Measurements from ENCODE around the gene C2CD2L.

Gene C2CD2L

DNA sequence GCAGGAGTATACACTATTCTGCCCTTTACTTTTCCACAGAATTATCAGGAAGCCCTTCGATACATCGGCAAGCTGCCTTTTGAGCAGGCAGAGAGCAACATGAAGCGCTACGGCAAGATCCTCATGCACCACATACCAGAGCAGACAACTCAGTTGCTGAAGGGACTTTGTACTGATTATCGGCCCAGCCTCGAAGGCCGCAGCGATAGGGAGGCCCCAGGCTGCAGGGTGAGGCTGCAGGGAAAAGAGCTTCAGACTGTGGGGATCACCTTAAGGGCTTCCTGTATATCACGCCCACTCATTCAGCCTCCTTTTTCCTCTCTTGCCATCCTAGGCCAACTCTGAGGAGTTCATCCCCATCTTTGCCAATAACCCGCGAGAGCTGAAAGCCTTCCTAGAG is 29.3 kb upstream of the C2CD2L start:
- TF ChIP-seq, protein P1, sequence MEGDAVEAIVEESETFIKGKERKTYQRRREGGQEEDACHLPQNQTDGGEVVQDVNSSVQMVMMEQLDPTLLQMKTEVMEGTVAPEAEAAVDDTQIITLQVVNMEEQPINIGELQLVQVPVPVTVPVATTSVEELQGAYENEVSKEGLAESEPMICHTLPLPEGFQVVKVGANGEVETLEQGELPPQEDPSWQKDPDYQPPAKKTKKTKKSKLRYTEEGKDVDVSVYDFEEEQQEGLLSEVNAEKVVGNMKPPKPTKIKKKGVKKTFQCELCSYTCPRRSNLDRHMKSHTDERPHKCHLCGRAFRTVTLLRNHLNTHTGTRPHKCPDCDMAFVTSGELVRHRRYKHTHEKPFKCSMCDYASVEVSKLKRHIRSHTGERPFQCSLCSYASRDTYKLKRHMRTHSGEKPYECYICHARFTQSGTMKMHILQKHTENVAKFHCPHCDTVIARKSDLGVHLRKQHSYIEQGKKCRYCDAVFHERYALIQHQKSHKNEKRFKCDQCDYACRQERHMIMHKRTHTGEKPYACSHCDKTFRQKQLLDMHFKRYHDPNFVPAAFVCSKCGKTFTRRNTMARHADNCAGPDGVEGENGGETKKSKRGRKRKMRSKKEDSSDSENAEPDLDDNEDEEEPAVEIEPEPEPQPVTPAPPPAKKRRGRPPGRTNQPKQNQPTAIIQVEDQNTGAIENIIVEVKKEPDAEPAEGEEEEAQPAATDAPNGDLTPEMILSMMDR (IDR thresholded peaks at IDR 0.05; ENCODE audit: control insufficient read depth, insufficient read depth, low read depth, low read length, missing control alignments) = no peak
- no peak for DNase-seq (ENCODE audit: low read depth)
- no peak overlapping the region for H3K4me3 ChIP-seq (ENCODE audit: control insufficient read depth, low read depth, low read length)

DNA sequence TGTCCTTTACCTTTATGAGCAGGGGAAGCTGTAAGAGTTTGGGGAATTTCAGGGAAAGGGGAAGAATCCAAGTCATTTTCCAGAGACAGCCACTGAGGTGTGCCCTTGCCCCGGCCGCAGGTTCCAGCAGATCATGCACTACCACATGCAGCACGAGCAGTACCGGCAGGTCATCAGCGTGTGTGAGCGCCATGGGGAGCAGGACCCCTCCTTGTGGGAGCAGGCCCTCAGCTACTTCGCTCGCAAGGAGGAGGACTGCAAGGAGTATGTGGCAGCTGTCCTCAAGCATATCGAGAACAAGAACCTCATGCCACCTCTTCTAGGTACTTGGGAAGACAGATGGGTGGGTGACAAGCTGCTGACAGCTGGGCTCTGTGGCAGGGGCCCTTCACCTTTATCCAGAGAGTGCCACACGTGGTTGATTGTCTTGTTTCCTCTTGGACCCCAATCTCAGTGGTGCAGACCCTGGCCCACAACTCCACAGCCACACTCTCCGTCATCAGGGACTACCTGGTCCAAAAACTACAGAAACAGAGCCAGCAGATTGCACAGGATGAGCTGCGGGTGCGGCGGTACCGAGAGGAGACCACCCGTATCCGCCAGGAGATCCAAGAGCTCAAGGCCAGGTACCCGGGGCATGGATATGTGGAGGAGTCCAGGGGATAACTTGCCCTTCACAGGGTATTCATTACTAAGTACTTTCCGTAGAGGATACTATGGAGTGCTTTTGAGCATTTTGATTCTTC is 28.3 kb upstream of the C2CD2L start:
- TF ChIP-seq, protein P1 (IDR thresholded peaks at IDR 0.05; ENCODE audit: control insufficient read depth, insufficient read depth, low read depth, low read length, missing control alignments) = no peak
- H3K4me3 ChIP-seq (ENCODE audit: control insufficient read depth, low read depth, low read length) = no peak overlapping the region
- DNase-seq (ENCODE audit: low read depth) = no peak

DNA sequence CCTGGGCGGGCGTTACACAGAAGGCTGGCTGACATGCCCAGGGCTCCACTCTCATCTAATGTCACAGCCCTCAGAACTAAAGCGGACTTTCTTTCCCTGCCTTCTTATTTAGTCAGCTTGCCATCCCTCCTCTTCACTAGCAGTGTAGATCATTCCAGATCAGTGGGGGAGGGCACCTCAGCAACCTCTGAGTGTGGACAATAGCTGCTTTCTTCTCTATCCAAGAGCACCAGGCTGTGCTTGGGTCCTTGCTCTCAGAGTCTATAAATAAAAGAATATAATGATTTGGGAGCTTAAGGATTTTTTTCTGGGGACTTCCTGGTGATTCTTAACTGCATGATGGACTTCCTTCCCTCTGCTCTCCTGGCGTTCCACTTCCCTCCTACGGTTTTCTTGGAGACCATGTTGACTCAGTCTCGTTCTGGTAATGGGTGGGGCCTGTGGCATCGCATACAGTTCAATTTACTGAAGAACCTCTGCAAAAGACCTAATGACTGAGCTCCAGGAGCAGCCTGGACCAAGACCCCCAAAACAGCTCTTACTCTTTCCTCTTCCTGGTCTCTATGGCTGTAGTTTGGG is 25.4 kb upstream of the C2CD2L start:
- no peak for DNase-seq (ENCODE audit: low read depth)
- TF ChIP-seq, protein P1 (IDR thresholded peaks at IDR 0.05; ENCODE audit: control insufficient read depth, insufficient read depth, low read depth, low read length, missing control alignments) = no peak
- H3K4me3 ChIP-seq (ENCODE audit: control insufficient read depth, low read depth, low read length) = no peak overlapping the region

DNA sequence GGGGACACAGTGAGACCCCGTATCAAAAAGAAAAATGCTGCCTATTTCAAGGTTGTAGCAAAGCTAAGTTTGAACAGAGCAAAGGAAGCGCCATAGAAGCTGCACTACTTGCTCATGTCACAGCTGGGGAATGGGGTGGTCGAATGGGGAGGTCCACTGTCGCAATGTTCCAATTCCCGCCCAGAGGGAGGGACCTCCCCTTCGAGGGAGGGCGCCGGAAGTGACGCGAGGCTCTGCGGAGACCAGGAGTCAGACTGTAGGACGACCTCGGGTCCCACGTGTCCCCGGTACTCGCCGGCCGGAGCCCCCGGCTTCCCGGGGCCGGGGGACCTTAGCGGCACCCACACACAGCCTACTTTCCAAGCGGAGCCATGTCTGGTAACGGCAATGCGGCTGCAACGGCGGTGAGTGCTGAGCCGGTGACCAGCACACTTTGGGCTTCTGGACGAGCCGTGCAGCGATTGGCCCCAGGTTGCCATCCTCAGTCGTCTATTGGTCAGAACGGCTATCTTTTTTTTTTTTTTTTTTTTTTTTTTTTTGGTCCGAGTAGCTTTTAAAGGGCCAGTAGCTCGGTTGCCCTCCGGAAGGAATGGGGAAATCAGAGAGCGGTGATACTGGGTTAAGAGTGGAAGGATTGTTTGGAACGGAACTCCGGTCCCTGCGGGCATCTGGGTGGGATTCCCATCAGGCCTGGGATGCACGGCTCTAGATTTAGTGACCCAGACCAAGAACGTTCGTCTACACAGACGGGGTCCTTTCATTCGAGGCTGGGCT is 22.3 kb upstream of the C2CD2L start, which contains the start of gene HMBS:
Gene HMBS, plus strand, starts transcription at position 219 of the 774 bp plus-strand sequence. Its CDS starts 153 bp downstream, at position 372.
- peak; percentile 65 for DNase-seq (ENCODE audit: low read depth)
- peak within 1 kb of the TSS; percentile 68 for H3K4me3 ChIP-seq (ENCODE audit: control insufficient read depth, low read depth, low read length)
- TF ChIP-seq, protein P1 (IDR thresholded peaks at IDR 0.05; ENCODE audit: control insufficient read depth, insufficient read depth, low read depth, low read length, missing control alignments) = no peak

DNA sequence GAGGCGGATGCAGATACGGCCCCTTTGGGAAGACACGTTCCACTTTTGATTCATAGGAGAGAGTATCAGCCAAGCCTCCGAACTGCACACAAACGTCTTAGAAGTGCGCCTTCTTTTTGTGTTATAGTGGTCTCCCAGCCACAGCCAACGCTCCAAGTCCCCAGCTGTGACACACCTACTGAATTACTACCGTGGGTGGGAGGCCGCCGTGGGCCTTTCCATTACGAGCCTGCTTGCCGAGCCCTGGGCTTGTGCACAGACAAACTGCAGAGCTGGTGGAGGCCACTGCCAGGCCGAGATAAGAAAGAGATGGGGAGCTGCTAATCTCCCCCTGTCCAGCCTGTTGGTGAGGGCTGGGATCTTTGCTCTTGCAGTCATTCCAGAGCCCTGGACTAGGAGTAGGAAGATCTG is 21.7 kb upstream of the C2CD2L start:
- DNase-seq (ENCODE audit: low read depth) = no peak
- H3K4me3 ChIP-seq (ENCODE audit: control insufficient read depth, low read depth, low read length) = peak overlapping the region; percentile 68
- TF ChIP-seq, protein P1 (IDR thresholded peaks at IDR 0.05; ENCODE audit: control insufficient read depth, insufficient read depth, low read depth, low read length, missing control alignments) = no peak

DNA sequence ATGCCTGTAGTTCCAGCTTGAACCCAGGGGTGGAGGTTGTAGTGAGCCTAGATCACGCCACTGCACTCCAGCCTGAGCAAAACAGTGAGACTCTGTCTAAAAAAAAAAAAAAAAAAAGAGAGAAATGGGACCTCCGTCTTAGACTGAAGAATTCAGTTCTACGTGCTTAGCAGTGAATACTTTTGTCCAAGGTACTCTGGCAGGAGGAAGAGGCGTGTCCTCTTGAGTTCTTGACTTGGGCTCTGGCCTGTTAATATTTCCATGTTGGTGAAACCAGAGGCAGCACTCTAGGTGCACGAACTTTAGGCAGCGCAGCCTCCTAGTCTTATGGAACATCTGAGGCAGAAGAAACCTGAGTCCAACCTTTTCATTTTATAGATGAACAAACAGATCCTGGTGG is 20.0 kb upstream of the C2CD2L start:
- no peak for DNase-seq (ENCODE audit: low read depth)
- H3K4me3 ChIP-seq (ENCODE audit: control insufficient read depth, low read depth, low read length) = no peak overlapping the region
- TF ChIP-seq, protein P1 (IDR thresholded peaks at IDR 0.05; ENCODE audit: control insufficient read depth, insufficient read depth, low read depth, low read length, missing control alignments) = no peak
